Tibial nerve (tissue), 4 donors: Measurements from ENCODE around the gene CACNA1I.
"Not testable (repeated sequence)": the region's sequence is repeated elsewhere in the genome, so short reads cannot be mapped to it uniquely, and the experiment has no call there.

Experiments
- CTCF ChIP-seq, 5 experiments: fragments of 200-600 bp in 3 of 5; fragments of 450-650 bp in 2 of 5; sonication (generic) in 3 of 5; IDR thresholded peaks; one replicate each; pipeline ENCODE4 v1.5.1; 2016 to 2019; ENCODE audit warnings: antibody characterized with exemption in 5 of 5, mild to moderate bottlenecking in 3 of 5, moderate library complexity in 2 of 5
- EP300 ChIP-seq, 2 donors: sonication (generic); formaldehyde crosslinking; IDR thresholded peaks; one replicate each; pipeline ENCODE4 v1.6.1; 2017; ENCODE audit warnings: antibody characterized with exemption in 2 of 2, mild to moderate bottlenecking in 1 of 2
- POLR2A ChIP-seq, 2 donors: fragments of 450-650 bp; IDR thresholded peaks; one replicate each; pipeline ENCODE4 v1.6.1; 2017; ENCODE audit warnings: antibody characterized with exemption in 2 of 2, mild to moderate bottlenecking in 2 of 2, moderate library complexity in 2 of 2

- TF ChIP-seq POLR2A, CTCF, EP300 (IDR thresholded peaks at IDR 0.05): not testable (repeated sequence)
Measured at GRCh38 chr22:39734046-39734445, 163.5 kb downstream of the CACNA1I start.
